BLaER1 (cell line): ENCODE data around the gene KBTBD12.

ENCODE experiments used
- H3K27ac ChIP-seq: shearing (Covaris generic); formaldehyde crosslinking; 2 replicates; pipeline ENCODE4 v1.8.1; 2022
- H3K27me3 ChIP-seq: shearing (Covaris generic); formaldehyde crosslinking; 2 replicates; pipeline ENCODE4 v1.8.1; 2022
- H3K36me3 ChIP-seq: shearing (Covaris generic); formaldehyde crosslinking; 2 replicates; pipeline ENCODE4 v1.8.1; 2022
- H3K4me1 ChIP-seq: shearing (Covaris generic); formaldehyde crosslinking; 2 replicates; pipeline ENCODE4 v1.8.1; 2022
- H3K4me2 ChIP-seq: shearing (Covaris generic); formaldehyde crosslinking; 2 replicates; pipeline ENCODE4 v1.8.1; 2022
- H3K4me3 ChIP-seq: shearing (Covaris generic); formaldehyde crosslinking; 2 replicates; pipeline ENCODE4 v1.8.1; 2022
- H3K9ac ChIP-seq: shearing (Covaris generic); formaldehyde crosslinking; 2 replicates; pipeline ENCODE4 v1.8.1; 2022
- H3K9me3 ChIP-seq: shearing (Covaris generic); formaldehyde crosslinking; 2 replicates; pipeline ENCODE4 v1.8.1; 2022
- H4K20me1 ChIP-seq: shearing (Covaris generic); formaldehyde crosslinking; 2 replicates; pipeline ENCODE4 v1.8.1; 2022
- Cebpa-rat ChIP-seq: shearing (Covaris generic); IDR thresholded peaks from 2 replicates; pipeline ENCODE4 v1.8.1; 2022

The KBTBD12 gene

GRCh38 chr3:128033102-128033501 is 118.1 kb downstream of the KBTBD12 start:
- Histone ChIP-seq H3K9me3 (no peaks in the 10 kb centered on the region), H3K9ac (no peak overlapping the region), H3K4me1 (peaks cover 14% of the 10 kb centered on the region), H3K27ac (no peak overlapping the region), H4K20me1 (no peaks in the 10 kb centered on the region), H3K4me2 (no peak overlapping the region), H3K4me3 (no peak overlapping the region), H3K36me3 (no peaks in the 10 kb centered on the region), H3K27me3 (no peaks in the 10 kb centered on the region; the same call in 1 of the 2 replicates)
- TF ChIP-seq Cebpa-rat = no peak

DNA sequence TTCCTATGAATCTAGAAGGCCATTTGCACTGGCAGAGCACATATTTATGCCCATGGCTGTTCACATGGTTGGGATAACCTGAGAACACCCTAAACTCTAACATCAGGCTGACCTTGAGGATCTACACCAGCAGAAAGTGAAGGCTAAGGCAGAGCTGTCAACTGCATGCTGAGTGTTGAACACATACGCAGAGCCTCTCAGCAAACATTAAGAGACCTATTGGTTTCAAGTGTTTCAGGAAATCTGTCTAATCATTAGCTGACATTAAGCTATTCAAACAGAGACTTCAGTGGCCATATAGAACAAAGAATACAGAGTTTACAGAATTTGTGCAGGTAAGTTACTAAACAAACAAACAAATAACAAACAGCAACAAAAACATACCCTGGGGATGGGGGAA is 121.1 kb downstream of the KBTBD12 start:
- no peaks in the 10 kb centered on the region for H3K9me3 ChIP-seq
- H4K20me1 ChIP-seq = no peaks in the 10 kb centered on the region
- H3K4me3 ChIP-seq = no peak overlapping the region
- peaks cover 14% of the 10 kb centered on the region for H3K4me1 ChIP-seq
- no peak overlapping the region for H3K9ac ChIP-seq
- H3K36me3 ChIP-seq = no peaks in the 10 kb centered on the region
- no peak overlapping the region for H3K27ac ChIP-seq
- H3K4me2 ChIP-seq = no peak overlapping the region
- no peak for TF ChIP-seq Cebpa-rat
- H3K27me3 ChIP-seq = no peaks in the 10 kb centered on the region; the same call in 1 of the 2 replicates
